Esophagus mucosa (tissue), 1 donor: Measurements from ENCODE around the gene NPLOC4. TPM values are rescaled to one million over a fixed set of nuclear protein-coding genes. Genes with fewer than 3 reads are reported as not detected.

Experiments
- ATAC-seq: fragments of 200-7000 bp; cut with Tn5 transposase; one replicate; pipeline ENCODE4 v1.9.1; 2020
- total RNA-seq: library from RNA; stranded (reverse); gene quantifications from one replicate; pipeline ENCODE4 v1.2.4, GENCODE V29; 2023
- donor health status: DM: yes; HTN: yes; CAD: no.

NPLOC4 gene
- total RNA-seq, 1 donor from 2014 or later: 92.8 TPM

DNA sequence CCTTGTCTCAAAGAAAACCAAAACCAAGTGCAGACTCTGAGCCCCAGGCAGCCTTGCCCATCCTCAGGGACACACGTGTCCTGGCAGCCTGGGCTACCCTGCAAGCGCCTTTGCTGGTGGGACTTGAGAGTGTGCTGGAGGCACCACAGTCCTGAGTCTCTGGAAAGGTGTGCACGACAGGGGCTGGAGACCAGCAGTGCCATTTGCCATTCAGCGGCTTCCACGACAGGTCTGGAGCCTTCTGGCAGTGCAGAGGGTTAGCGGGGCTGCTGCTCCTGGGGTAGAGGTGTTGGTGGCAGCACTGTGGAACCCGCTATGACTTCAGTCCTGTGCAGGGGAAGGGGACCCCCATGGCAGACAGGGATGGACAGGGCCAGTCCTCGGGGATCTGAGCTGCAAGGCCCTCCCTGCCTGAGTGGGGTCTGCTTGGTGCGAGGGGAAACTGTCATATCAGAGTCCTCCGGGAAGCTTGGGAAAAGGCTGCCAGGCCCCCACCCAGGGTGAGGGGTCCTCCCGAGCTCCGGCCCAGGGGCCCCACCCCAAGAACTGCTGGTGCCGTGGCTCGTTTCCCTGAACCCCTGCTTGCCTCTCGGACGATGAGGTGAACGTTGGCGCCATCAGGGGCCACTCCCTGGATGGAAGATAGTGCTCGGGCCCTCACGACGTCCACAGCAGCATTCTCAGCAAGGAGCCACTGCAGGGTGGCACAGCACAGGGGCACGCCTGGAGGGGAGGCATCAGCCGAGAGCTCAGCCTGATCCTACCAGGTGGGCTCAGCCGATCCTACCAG, 91.6 kb downstream of the NPLOC4 start:
- no peak for ATAC-seq

DNA sequence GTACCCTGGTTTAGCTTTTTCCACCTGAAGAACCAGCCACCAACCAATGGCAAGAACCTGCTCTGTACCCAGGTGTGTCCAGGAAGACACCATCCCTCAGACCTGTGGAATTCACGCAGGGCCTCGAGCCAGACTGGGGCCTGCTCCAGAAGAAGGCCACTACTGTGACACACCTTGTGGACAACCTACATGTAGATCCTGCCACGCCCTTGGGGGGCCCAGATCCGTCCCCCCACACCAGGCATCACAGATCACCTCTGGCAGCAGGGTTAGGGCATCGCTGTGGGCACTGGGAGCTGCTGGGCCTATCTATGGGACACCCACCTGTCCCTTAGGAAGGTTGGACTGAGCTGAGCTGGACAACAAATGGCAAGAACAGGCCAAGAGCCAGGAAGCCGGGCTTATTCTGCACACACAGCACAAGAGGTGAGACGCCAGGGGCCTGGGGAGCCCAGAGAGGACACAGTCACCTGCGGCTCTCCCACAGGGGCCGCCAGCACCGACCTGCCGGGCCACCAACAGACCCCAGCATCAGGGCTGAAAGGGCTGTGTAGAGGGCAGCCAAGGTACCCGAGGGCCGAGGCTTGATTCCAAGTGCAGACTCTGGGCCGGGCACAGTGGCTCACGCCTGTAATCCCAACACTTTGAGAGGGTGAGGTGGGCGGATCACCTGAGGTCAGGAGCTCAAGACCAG, 92.5 kb downstream of the NPLOC4 start:
- ATAC-seq: no peak

DNA sequence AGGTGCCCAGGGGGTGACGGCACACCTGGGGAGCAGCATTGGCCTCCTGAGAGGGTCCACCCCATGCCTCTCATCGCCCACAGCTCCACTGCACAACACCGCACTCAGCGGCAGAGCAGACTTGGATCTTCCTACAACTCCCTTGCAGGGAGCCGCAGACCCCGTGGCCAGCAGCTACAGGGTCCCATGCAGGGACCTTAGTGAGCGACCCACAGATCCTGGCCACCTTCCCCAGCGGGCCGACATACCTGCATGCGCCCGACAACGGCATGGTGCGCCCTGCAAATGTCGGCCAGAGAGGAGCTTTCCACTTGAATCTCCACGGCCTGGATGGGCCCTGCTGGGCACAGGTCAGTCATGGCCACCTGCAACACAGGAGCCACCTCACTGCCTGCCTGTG, 93.2 kb downstream of the NPLOC4 start:
- ATAC-seq: no peak

DNA sequence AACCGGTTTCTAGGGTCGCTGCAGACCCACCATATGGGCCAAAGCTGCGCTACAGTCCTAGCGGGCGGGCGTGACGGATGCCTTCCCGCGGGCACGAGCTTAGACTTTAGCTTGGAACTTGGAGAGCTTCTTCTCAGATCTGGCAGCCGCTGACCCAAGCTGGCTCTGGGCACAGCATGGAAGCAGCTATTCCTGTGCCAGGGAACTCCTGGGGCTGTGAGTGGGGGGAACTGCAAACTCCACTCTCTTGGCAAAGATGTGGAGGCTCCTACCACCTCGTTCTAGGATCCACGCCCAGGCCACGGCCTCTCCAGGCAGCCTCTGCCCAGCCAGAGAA, 93.6 kb downstream of the NPLOC4 start:
- ATAC-seq: no peak

DNA sequence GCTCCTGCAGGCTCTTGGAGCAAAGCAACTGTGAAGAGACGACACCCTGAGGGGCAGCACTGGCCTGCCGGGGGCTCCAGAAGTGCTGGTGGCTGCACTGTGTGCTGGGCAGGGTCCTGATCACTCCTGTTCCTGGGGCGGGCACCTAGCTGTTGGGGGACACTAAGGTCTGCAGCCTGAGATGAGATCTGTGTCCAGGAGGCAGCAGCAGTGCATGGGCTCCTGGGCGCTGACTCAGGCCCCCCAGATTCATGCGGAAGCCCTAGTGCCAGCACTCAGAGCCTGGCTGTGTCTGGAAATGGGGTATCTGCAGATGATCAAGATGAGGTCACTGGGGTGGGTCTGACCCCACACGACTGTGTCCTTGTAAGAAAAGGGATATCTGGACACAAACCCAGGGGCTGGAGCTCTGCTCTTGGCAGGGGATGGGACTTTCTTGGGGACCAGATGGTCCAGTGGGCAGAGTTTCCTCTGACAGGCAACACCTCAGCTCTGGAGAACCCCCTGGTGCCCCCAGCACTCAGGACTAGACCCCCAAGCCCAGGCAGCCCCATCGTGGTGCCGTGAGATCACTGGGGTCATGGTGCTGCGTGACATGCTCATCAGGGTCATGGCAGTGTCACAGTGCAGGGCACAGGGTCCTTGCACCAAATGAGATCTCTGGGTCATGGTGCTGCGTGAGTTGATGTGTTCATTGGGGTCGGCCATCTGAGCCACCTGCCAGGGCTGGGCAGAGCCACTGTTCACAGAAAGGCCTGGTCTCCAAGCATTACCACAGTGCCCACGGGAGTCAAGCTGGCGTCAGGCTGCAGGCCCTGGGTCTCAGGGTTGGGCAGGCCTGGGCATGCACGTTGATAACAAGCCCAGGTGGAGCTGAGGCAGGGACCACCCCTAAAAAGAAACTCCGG, 94.2 kb downstream of the NPLOC4 start:
- ATAC-seq: no peak

DNA sequence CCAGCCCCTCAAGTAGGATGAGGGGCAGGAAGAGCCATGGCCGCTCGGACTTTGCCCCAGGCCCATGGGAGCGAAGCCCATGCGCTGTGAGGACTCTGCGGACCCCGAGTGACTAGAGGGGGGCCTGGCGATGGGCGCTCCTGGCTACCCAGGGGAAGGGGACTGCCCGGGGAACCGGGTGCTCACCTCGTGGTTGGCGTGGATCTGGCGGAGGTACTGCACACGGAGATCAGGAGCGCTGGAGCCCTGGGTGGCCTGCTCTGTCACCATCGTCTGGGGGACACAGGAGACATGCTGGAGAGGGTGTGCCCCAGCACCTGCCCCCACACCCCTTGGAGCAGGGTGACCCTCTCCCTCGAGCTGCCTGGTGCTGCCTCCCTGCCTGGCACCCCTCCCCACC, 95.8 kb downstream of the NPLOC4 start:
- no peak for ATAC-seq

DNA sequence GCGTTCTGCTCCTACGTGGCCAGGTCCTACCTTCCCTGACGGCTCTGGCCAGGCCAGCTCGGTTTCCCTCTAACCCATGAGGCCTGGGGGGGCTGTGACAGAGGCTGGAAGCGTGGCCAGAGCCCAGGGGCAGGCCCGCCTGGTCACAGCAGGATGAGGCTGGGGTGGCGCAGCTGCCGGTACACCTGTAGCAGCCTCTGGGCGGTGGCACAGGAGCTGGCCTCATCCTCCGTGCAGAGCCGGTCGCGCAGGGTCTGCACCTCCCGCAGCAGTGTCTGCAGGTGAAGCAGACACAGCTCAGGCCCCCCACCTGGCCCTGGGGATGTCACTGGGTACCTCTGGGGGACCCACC, 96.3 kb downstream of the NPLOC4 start:
- no peak for ATAC-seq

DNA sequence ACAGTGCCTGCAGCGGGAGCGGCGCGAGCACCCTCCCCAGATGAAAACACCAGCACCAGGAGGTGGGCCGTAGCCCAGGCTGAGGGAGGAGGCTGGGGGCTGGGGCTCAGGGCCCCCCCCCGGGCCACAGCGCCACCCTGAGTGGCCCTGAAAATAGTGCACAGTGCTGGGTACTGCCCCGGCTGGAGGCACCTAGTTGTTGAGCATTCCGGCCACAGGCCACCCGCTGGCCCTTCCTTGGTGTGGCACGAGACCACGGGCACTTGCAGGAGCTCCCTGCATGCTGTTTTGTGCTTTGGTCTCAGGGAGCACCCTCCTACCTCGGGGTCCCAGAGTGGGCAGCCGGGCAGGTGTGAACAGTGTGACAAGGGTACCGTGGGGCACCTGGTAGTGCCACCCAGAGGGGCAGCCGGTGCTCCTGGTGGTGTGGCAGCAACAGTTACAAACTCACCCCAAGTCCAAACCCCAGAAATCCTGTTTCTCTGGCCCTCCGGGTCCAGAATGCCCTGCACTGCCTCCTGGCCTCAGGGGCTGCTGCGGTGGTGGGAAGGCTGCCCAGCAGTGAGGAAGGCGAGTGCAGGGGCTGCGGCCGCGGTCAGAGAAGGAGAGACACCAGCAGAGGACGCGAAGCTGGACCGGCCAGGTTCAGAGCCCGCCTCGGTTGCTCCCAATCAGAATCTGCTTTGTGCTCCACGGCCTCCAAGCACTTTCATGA, 96.8 kb downstream of the NPLOC4 start:
- ATAC-seq: no peak

DNA sequence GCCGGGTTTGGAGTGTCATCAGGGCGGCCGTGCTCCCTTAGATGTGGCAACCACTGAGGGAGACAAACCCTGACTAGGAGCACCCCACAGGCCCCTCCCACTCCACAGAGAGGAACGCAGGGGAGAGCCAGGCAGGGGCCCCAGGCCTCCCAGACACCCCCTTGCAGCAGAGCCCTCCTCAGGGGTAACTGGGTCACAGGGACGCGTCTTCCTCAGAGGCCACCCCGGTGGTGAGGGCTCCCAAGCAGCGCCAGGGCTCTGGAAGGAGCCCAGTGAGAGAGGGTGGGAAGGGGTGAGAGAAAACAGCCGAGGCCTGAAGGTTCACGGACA, 97.4 kb downstream of the NPLOC4 start:
- ATAC-seq: no peak

DNA sequence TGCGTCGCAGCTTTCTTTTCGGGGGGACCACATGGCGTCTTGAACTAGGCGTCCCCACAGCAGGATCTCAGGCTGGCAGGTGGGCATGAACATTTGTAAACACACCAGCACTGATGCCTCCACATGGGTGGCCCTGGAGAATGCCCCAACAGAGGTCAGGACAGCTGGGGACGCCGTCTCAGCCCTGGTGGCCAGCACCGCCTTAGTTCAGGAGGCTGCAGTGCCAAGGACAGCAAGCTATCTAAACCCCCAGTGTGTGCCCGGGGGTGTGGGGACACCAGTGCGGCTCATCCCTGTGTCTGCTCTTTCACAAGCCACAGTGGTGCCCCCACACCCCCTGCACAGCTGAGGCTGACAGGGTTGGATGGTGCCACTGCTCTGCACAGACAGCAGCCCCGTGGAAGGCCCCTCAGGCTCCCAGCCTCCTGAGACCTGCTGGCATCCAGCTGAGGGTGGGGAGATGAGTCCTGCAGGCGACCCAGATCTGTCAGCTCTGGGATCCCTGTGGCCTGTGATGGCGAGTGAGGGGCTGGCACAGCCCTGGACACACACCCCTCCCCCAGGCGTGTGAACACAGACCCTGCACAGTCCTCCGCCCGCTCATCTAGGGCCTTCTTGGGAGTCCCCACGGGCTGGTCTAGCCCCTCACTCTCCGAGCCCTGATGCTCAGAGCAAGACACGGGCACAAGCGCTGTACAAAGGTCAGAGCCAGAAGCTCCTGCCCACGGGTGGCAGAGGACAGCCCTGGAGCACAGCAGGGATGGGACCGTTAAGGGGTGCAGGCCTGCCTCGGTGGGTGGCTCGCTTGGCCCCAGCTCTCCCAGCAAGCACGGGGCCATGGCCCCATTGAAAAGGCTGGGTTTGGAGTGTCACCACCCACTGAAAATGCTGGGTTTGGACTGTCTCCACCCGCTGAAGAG, 98.0 kb downstream of the NPLOC4 start:
- peak; percentile 1 for ATAC-seq

DNA sequence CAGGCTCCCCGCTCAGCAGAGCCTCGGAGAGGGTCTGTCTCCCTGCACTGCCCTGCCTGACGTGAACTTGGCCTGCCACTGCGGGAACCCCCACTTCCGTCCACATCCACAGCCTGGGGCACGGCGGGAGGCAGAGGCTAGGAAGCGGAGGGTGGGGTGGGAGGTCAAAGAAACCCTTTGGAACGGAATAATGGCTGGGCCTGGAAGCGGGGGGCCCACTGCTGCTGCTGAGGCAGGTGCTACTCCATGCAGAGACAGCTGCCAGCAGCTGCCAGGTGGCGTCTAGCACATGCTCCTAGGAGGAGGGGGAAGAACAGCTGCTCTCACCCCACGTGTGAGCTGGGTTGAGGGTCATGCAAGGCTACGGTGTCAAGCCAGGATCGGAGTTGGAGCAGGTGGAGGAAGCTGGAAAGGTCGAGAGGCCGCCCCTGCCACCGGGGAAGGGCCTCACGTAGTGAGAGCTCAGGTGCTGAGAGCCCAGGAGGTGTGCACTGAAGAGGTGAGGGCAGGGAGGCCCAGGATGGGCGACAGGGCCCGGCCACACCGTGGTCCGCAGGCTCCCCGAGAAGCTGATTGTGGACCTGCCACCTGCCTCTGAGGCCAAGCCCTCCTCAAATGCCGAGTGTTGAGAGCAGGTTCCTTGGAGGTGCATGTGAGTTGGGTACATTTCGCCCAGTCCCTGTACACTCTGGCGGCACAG, 98.9 kb downstream of the NPLOC4 start:
- ATAC-seq: no peak

DNA sequence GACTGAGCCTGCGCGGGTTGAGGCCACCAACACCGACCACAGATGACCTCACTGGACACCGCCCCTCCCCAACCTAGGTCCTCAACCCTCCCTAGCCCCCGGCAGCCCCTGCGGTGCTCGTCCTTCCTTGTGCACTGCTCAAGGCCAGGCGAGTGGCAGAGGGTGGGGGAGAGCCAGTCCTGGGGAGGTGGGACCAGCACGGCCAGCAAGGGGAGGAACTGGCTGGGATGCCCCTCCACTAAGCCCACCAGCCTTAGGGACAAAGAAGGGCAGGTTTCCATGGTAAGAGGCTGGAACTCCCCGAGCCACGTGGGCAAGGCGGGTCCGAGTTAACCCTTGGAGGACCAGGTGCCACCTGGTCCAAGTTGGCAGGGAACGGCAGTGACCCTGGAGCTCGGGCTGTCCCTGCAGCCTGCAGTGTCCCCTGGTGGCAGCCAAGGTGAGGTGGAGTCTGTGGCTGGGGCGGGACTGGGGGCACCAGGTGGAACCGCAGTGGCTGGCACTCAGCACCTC, 99.5 kb downstream of the NPLOC4 start:
- peak; percentile 49 for ATAC-seq

DNA sequence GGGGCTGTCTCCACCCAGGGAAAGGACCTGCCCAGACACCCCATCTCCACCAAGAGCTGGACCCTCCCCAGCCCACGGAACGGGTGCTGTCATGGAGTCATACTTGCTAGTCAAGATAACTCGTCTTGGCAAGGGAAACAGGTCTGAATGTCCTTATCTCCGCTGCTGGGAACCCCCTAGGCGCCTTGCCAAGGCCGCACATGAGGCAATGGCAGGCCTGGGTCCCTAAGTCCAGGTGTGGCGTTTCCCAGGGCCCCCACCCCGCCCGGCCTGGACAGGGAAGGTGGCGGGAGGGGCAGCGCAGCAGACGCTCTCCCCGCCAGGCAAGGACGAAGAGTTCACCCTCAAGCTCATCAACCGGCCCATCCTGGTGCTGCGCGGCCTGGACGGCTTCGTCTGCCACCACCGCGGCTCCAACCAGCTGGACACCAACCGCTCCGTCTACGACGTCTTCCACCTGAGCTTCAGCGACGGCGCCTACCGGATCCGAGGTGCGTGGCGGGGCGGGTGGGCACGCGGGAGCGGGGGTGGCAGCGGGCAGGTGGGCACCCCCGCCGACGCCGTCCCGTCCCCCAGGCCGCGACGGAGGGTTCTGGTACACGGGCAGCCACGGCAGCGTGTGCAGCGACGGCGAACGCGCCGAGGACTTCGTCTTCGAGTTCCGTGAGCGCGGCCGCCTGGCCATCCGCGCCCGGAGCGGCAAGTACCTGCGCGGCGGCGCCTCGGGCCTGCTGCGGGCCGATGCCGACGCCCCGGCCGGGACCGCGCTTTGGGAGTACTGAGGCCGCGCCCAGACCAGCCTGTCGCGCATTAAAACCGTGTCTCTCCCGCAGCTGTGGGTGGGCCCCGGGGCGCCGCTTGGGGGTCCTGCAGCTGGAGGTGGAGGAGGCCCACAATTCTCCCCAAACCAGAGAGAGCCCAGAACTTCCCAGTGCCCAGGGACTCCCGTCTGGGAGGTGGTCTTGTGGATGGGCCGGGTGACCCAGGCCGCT, 100.3 kb downstream of the NPLOC4 start:
- ATAC-seq: peak; percentile 6

DNA sequence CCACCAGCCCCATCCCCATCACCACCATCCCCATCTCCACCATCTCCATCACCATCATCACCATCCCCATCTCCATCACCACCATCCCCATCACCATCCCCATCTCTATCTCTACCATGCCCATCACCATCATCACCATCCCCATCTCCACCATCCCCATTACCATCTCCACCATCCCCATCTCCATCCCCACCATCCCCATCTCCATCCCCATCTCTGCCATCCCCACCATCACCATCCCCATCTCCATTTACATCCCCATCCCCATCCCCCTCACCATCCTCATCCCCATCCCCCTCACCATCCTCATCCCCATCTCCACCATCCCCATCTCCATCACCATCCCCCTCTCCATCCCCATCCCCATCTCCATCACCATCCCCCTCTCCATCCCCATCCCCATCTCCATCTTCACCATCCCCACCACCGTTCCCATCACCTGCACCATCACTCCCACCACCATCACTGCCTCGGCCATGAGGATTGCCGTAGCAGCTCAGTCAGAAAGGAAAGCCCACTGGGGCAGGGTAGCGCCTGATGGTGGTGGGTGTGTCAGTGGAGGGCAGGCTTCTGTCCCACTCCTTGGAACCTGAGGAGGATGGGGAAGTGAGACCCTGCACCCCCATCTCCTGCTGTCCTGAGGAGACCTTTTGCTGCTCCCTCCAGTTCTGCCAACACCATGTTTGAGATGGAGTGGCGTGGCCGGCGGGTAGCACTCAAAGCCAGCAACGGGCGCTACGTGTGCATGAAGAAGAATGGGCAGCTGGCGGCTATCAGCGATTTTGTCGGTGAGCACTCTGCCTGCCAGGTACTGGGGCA, 101.2 kb downstream of the NPLOC4 start:
- ATAC-seq: no peak

DNA sequence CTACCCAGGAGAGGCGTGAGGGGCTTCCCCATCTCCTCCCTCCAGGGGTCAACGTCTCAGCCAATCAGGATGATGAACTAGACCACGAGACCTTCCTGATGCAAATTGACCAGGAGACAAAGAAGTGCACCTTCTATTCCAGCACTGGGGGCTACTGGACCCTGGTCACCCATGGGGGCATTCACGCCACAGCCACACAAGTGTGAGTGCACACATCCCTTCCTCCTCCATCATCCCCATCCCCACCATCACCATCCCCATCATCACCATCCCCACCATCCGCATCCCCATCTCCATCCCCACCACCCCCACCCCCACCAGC, 101.9 kb downstream of the NPLOC4 start:
- no peak for ATAC-seq

DNA sequence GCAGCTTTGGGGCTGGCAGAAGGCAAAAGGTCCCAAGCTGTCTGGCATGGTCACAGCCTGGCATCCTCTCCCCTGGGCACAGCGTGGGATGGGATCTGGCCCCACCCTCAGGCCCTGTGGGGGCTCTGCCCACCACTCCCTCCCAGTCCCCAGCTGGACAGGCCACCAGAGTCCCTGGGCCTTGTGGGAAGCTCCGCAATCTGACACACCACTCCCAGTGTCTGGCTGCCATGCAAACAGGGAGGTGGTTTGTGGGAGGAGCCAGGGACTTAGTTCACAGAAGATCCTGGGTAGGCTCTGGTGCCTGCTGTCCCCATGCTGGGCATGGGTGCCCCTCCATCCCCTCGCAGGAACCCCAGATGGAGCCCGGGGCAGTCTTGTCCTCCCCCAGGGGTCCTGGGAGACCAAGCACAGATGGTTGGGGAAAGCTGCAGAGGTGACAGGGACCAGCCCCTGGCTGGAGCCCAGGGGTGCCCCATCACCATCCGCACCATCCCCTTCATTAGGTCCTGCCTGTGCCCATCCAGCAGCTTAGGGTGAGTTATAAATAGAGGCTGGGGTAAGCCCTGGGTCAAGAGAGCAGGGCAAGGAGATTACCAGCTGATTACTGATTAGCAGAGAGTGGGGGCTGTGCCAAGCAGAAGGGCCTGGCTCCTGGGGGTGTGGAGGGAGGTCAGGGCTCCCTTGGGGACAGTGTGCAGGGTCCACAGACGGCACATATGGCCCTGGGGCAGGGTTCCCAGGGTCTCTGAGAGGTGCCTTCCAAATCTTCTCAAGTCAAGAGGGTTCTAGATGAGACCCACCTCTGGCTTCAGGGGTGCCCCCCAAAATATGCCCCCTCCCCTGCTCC, 102.5 kb downstream of the NPLOC4 start:
- no peak for ATAC-seq

DNA sequence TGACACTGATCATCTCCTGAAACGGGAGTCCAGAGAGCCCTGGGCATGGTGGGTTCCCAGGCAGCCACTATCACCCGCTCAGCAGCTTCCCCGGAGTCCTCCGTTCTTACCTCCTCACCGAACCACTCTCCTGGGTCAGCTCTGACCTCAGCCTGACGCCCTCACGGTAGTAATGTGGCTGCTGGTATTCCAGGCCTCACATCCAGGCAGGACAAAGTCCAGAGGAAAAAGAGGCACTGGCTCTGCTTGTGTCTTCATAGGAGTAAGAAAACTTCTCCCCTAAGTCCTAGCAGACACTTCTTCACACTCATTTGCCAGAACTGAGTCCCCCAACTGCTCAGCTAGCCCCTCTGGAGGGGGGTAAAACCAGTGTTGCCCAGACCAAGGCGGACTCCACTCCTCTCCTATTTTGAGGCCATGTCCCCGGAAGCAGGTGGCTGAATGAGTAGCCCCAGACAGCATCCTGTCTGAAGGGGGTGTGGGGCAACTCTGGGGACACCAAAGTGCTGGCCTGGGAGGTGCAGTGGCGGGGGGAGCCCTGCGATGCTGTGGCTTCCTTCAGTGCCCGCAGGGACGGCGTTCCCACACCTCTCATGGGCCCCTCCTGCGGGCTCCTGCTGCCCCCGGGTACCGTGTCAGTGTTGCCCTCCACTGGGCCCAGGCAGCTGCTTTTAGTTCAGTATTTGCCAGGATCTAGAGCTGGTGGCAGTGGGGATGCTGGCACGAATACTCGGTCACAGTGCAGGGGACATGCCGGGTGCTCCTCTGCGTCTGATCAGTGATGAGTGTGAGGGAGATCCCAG, 103.4 kb downstream of the NPLOC4 start:
- ATAC-seq: no peak
